Smooth muscle cell (in vitro differentiated cells): ENCODE measurements around the gene TCF3. TPM values are rescaled to one million over a fixed set of nuclear protein-coding genes. Genes with fewer than 3 reads are reported as not detected.

Experiments used
- DNase-seq: peaks from one replicate; lab custom pipeline; 2025; ENCODE audit not compliant: unreplicated experiment; lab: John Stamatoyannopoulos, UW
- H2AFZ ChIP-seq: fragments of 200-600 bp; sonication (generic); 2 replicates; pipeline ENCODE4 v1.6.0; 2016; ENCODE audit warnings: antibody characterized with exemption, low read depth, mild to moderate bottlenecking
- H3F3A ChIP-seq: fragments of 200-600 bp; sonication (generic); 2 replicates; pipeline ENCODE4 v1.6.0; 2017; ENCODE audit warnings: antibody characterized with exemption, low read depth
- H3K27ac ChIP-seq: fragments of 200-600 bp; sonication (generic); 2 replicates; pipeline ENCODE4 v1.5.1; 2016; ENCODE audit warnings: low read depth, mild to moderate bottlenecking
- H3K27me3 ChIP-seq: fragments of 200-600 bp; sonication (generic); 2 replicates; pipeline ENCODE4 v1.6.1; 2016; ENCODE audit warnings: low read depth, mild to moderate bottlenecking
- H3K36me3 ChIP-seq: fragments of 200-600 bp; sonication (generic); 2 replicates; pipeline ENCODE4 v1.5.1; 2016; ENCODE audit warnings: low read depth
- H3K4me1 ChIP-seq: fragments of 200-600 bp; sonication (generic); 2 replicates; pipeline ENCODE4 v1.5.1; 2016; ENCODE audit warnings: low read depth
- H3K4me2 ChIP-seq: fragments of 200-600 bp; sonication (generic); 2 replicates; pipeline ENCODE4 v1.6.0; 2016; ENCODE audit warnings: mild to moderate bottlenecking
- H3K4me3 ChIP-seq: fragments of 200-600 bp; sonication (generic); 2 replicates; pipeline ENCODE4 v1.5.1; 2016; ENCODE audit warnings: mild to moderate bottlenecking
- H3K79me2 ChIP-seq: fragments of 200-600 bp; sonication (generic); 2 replicates; pipeline ENCODE4 v1.6.0; 2016; ENCODE audit warnings: low read depth, mild to moderate bottlenecking
- H3K9ac ChIP-seq: fragments of 200-600 bp; sonication (generic); 2 replicates; pipeline ENCODE4 v1.6.0; 2016; ENCODE audit warnings: low read depth
- H3K9me3 ChIP-seq: fragments of 200-600 bp; sonication (generic); replicated peaks from 2 replicates; pipeline ENCODE4 v1.5.1; 2016; ENCODE audit warnings: low read depth
- H4K20me1 ChIP-seq: fragments of 200-600 bp; sonication (generic); 2 replicates; pipeline ENCODE4 v1.6.0; 2016; ENCODE audit warnings: low read depth
- WGBS: methylation state at CpG from one replicate; pipeline ENCODE4 v1.1.7; 2016; ENCODE audit warnings: low lambda C conversion rate; 5-methylcytosine and 5-hydroxymethylcytosine counted together
- polyA plus RNA-seq: library from polyadenylated mRNA; unstranded; fragments of >200 nt; fragmentation: Nextera tagmentation; extraction: Ambion mirVana; gene quantifications from 2 replicates; pipeline ENCODE4 v1.2.1, GENCODE V29; 2016
- total RNA-seq: library from RNA; depleted of rRNA; stranded (reverse); fragments of >200 nt; gene quantifications from 2 replicates; pipeline ENCODE4 v1.2.3, GENCODE V29; 2014
- TF ChIP-seq, protein P1 (sequence below): fragments of 200-600 bp; sonication (generic); IDR thresholded peaks from 2 replicates; pipeline ENCODE4 v1.5.1; 2017; ENCODE audit warnings: borderline replicate concordance, mild to moderate bottlenecking, antibody characterized with exemption; ENCODE audit not compliant: insufficient read depth, poor library complexity, severe bottlenecking

Gene TCF3
- total and polyA plus RNA-seq, 2 experiments from 2014 or later: 89.0 to 150 TPM

GRCh38 chr19:1615156-1615765 is 37.2 kb downstream of the TCF3 start:
- WGBS: 98% methylated on average over 35 of the region's 41 CpGs
- H3K36me3 ChIP-seq: peaks cover 8% of the 10 kb centered on the region
- H3K4me1 ChIP-seq: no peaks in the 10 kb centered on the region
- no peak overlapping the region for H3K4me2 ChIP-seq
- no peak for DNase-seq
- no peak overlapping the region for H3K9ac ChIP-seq
- no peaks in the 10 kb centered on the region for H3K79me2 ChIP-seq
- TF ChIP-seq, protein P1, sequence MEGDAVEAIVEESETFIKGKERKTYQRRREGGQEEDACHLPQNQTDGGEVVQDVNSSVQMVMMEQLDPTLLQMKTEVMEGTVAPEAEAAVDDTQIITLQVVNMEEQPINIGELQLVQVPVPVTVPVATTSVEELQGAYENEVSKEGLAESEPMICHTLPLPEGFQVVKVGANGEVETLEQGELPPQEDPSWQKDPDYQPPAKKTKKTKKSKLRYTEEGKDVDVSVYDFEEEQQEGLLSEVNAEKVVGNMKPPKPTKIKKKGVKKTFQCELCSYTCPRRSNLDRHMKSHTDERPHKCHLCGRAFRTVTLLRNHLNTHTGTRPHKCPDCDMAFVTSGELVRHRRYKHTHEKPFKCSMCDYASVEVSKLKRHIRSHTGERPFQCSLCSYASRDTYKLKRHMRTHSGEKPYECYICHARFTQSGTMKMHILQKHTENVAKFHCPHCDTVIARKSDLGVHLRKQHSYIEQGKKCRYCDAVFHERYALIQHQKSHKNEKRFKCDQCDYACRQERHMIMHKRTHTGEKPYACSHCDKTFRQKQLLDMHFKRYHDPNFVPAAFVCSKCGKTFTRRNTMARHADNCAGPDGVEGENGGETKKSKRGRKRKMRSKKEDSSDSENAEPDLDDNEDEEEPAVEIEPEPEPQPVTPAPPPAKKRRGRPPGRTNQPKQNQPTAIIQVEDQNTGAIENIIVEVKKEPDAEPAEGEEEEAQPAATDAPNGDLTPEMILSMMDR: no peak
- peaks cover 40% of the 10 kb centered on the region for H4K20me1 ChIP-seq
- no peaks in the 10 kb centered on the region for H3K27me3 ChIP-seq
- H3K27ac ChIP-seq: no peak overlapping the region
- no peak overlapping the region for H3K4me3 ChIP-seq
- H3K9me3 ChIP-seq: no peaks in the 10 kb centered on the region
- H3F3A ChIP-seq: no peaks in the 10 kb centered on the region
- no peak overlapping the region for H2AFZ ChIP-seq

DNA sequence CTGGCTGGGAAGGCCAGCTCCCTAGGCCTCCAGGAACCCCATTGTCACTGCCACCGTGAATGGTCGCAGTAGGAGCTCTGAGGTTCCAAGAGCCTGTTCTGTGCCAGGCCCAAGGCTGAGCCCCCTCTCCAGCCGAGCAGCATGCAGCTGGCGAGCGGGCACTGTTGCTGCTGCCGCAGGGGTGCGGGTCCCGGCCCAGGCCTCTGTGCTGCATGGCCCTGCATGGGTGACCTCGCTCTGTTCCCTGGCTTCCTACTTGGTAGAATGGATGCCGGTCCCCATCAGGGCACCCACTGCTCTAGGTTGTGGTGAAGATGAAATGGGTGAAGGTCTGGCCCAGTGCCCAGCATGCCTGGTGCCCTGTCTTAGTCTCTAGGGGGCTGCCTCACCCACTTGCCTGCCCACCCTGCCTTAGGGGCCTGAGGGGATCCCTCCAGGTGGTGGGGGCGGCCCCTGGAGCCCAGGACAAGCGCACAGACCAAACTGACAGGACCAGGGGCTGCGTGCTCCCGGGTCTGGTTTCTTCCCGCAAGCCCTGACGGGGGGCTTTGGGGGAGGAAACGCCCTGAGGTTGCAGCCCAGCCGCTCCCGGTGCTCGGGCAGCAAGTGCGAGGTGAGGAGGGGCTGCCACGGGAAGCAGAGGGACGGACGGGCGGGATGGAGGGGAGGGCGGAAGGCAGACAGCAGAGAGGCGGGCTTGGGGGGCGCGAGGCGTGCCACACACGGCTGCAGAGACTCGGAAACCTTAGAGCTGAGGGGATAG is 38.4 kb downstream of the TCF3 start:
- no peak for DNase-seq
- H4K20me1 ChIP-seq: peaks cover 31% of the 10 kb centered on the region
- no peak overlapping the region for H3K9ac ChIP-seq
- WGBS: 97% methylated on average over 31 of the region's 32 CpGs
- H3K79me2 ChIP-seq: no peaks in the 10 kb centered on the region
- TF ChIP-seq, protein P1: no peak
- H3F3A ChIP-seq: no peaks in the 10 kb centered on the region
- no peak overlapping the region for H3K27ac ChIP-seq
- H3K4me1 ChIP-seq: no peaks in the 10 kb centered on the region
- no peaks in the 10 kb centered on the region for H3K27me3 ChIP-seq
- H3K9me3 ChIP-seq: no peaks in the 10 kb centered on the region
- no peak overlapping the region for H3K4me3 ChIP-seq
- H3K4me2 ChIP-seq: no peak overlapping the region
- H3K36me3 ChIP-seq: peaks cover 8% of the 10 kb centered on the region
- no peak overlapping the region for H2AFZ ChIP-seq

- Histone ChIP-seq H3K27me3 (no peaks in the 10 kb centered on the region), H4K20me1 (peaks cover 22% of the 10 kb centered on the region), H3K79me2 (no peaks in the 10 kb centered on the region), H3K4me1 (no peaks in the 10 kb centered on the region), H3K36me3 (peaks cover 8% of the 10 kb centered on the region), H3K9me3 (no peaks in the 10 kb centered on the region), H3K27ac (no peak overlapping the region), H3K9ac (no peak overlapping the region), H3K4me3 (no peak overlapping the region), H3K4me2 (no peak overlapping the region), H3F3A (no peaks in the 10 kb centered on the region), H2AFZ (no peak overlapping the region)
- WGBS: 91% methylated on average over 9 of the region's 9 CpGs
- DNase-seq: no peak
- TF ChIP-seq, protein P1: no peak
Measured at GRCh38 chr19:1613146-1613545, 39.3 kb downstream of the TCF3 start.
